GM21737 (cell line): ENCODE results near the gene MARCHF9.

Experiments
- ATAC-seq: cut with Tn5 transposase; IDR thresholded peaks from one replicate; pipeline ENCODE4 v1.9.1; 2021; ENCODE audit warnings: mild to moderate bottlenecking, moderate library complexity; ENCODE audit not compliant: unreplicated experiment

MARCHF9 gene

GRCh38 chr12:57737467-57738460 lies 17.1 kb upstream of the MARCHF9 start:
- ATAC-seq = no peak

GRCh38 chr12:57738661-57739237 lies 16.2 kb upstream of the MARCHF9 start, which contains the start of gene AGAP2:
TSS of gene AGAP2 (minus strand) at chr12:57738742. CDS start at chr12:57738246, 496 bp downstream.
- ATAC-seq = no peak

GRCh38 chr12:57739387-57739786 lies 15.5 kb upstream of the MARCHF9 start:
- no peak for ATAC-seq

GRCh38 chr12:57739914-57740538 lies 14.9 kb upstream of the MARCHF9 start:
- no peak for ATAC-seq

- peak; percentile 46 for ATAC-seq
These were observed 14.1 kb upstream of the MARCHF9 start for GRCh38 chr12:57740656-57741412.

- ATAC-seq = no peak
These were observed 13.5 kb upstream of the MARCHF9 start for GRCh38 chr12:57741413-57741789.

GRCh38 chr12:57741844-57742738 lies 12.8 kb upstream of the MARCHF9 start:
- ATAC-seq = peak; percentile 58

GRCh38 chr12:57743769-57744168 lies 11.1 kb upstream of the MARCHF9 start:
- ATAC-seq = no peak

GRCh38 chr12:57744194-57744776 lies 10.6 kb upstream of the MARCHF9 start:
- ATAC-seq = peak; percentile 37

GRCh38 chr12:57744777-57745484 lies 10.0 kb upstream of the MARCHF9 start, which contains the start of gene TSPAN31:
TSS of gene TSPAN31 (plus strand) at chr12:57745039. CDS start at chr12:57745155, 116 bp downstream.
- peak; percentile 74 for ATAC-seq

- no peak for ATAC-seq
These were observed 9.4 kb upstream of the MARCHF9 start for GRCh38 chr12:57745485-57745881.

GRCh38 chr12:57746025-57746424 lies 8.9 kb upstream of the MARCHF9 start:
- ATAC-seq = no peak

- ATAC-seq = no peak
These were observed 5.8 kb upstream of the MARCHF9 start for GRCh38 chr12:57749061-57749460.

- ATAC-seq = no peak
These were observed 4.1 kb upstream of the MARCHF9 start for GRCh38 chr12:57750561-57751431.

GRCh38 chr12:57751432-57751787 lies 3.5 kb upstream of the MARCHF9 start:
- no peak for ATAC-seq

GRCh38 chr12:57751788-57752667 lies 2.9 kb upstream of the MARCHF9 start, which contains the start of gene CDK4:
TSS of gene CDK4 (minus strand) at chr12:57752310. CDS start at chr12:57751717, 593 bp downstream.
- ATAC-seq = peak; percentile 61

GRCh38 chr12:57752668-57753000 lies 2.3 kb upstream of the MARCHF9 start:
- no peak for ATAC-seq
